Natural killer cell (primary cell): ENCODE results near the gene ALPL. TPM values are rescaled to one million over a fixed set of nuclear protein-coding genes. Genes with fewer than 3 reads are reported as not detected.
"Not testable (repeated sequence)": the region's sequence is repeated elsewhere in the genome, so short reads cannot be mapped to it uniquely, and the experiment has no call there.

ENCODE experiments used
- ATAC-seq, 3 donors: fragments of 150-1000 bp in 2 of 3; fragments of 200-7000 bp in 1 of 3; cut with Tn5 transposase; 1 replicate in 1 of 3; 2 replicates in 2 of 3; pipeline ENCODE4 v1.10.0; 2021; ENCODE audit warnings: mild to moderate bottlenecking in 2 of 3, moderate library complexity in 2 of 3
- DNase-seq, 2 donors: peaks; one replicate each; pipeline versions ENCODE4 v3.0.0 to v3.0.0-alpha.2; 2013 to 2021; ENCODE audit warnings: mixed read lengths in 1 of 2
- H3K27ac ChIP-seq: one replicate; pipeline ENCODE4 v1.5.1; 2013; ENCODE audit warnings: mild to moderate bottlenecking, low read length
- H3K27me3 ChIP-seq: one replicate; pipeline ENCODE4 v1.6.1; 2013; ENCODE audit warnings: low read length; ENCODE audit not compliant: control insufficient read depth, insufficient read depth
- H3K36me3 ChIP-seq: one replicate; pipeline ENCODE4 v1.6.1; 2013; ENCODE audit warnings: low read length; ENCODE audit not compliant: control insufficient read depth, insufficient read depth
- H3K4me1 ChIP-seq: one replicate; pipeline ENCODE4 v1.6.1; 2013; ENCODE audit warnings: low read length; ENCODE audit not compliant: control insufficient read depth, insufficient read depth
- H3K4me3 ChIP-seq: one replicate; pipeline ENCODE4 v1.5.1; 2013; ENCODE audit warnings: low read length
- H3K9me3 ChIP-seq: one replicate; pipeline ENCODE4 v1.6.1; 2013; ENCODE audit warnings: low read length; ENCODE audit not compliant: control insufficient read depth, insufficient read depth
- H3K27ac Mint-ChIP-seq, 2 donors: one replicate each; pipeline ENCODE4 v1.8.0; 2022; ENCODE audit warnings: mild to moderate bottlenecking in 2 of 2, mixed read lengths in 2 of 2, moderate library complexity in 1 of 2
- H3K27me3 Mint-ChIP-seq, 2 donors: one replicate each; pipeline ENCODE4 v1.8.0; 2022; ENCODE audit warnings: low read depth in 2 of 2, mixed read lengths in 2 of 2
- H3K36me3 Mint-ChIP-seq: one replicate; pipeline ENCODE4 v1.8.0; 2022; ENCODE audit warnings: mixed read lengths
- H3K4me1 Mint-ChIP-seq, 2 donors: one replicate each; pipeline ENCODE4 v1.8.0; 2022; ENCODE audit warnings: mixed read lengths in 2 of 2
- H3K4me3 Mint-ChIP-seq: one replicate; pipeline ENCODE4 v1.8.0; 2022; ENCODE audit warnings: mild to moderate bottlenecking, moderate library complexity, mixed read lengths
- H3K9me3 Mint-ChIP-seq, 2 donors: one replicate each; pipeline ENCODE4 v1.8.0; 2022; ENCODE audit warnings: mixed read lengths in 2 of 2
- WGBS: methylation state at CpG from one replicate; pipeline ENCODE4 v1.1.7; 2013; ENCODE audit warnings: missing lambda C conversion rate; ENCODE audit not compliant: insufficient coverage; 5-methylcytosine and 5-hydroxymethylcytosine counted together
- intact Hi-C: fragments of 100-400 bp; cut with micrococcal nuclease; formaldehyde crosslinking; loops from one replicate; pipeline ENCODE4 v1.14.2; 2022
- total RNA-seq, 4 donors: library from RNA; stranded (reverse); fragments of 120-200 nt in 1 of 4; gene quantifications; one replicate each; pipeline versions ENCODE4 v1.2.3 to v1.2.4, GENCODE V29; 2013 to 2022
- TF ChIP-seq, protein P1 (sequence below): fragments of 200-600 bp; IDR thresholded peaks from one replicate; pipeline ENCODE4 v1.8.0; 2022; ENCODE audit warnings: antibody characterized with exemption

The ALPL gene
- total RNA-seq, 3 donors from 2014 or later (not counting 1 experiment from before 2014, with no cell fraction given) = 2.4 TPM; not detected in 2

DNA sequence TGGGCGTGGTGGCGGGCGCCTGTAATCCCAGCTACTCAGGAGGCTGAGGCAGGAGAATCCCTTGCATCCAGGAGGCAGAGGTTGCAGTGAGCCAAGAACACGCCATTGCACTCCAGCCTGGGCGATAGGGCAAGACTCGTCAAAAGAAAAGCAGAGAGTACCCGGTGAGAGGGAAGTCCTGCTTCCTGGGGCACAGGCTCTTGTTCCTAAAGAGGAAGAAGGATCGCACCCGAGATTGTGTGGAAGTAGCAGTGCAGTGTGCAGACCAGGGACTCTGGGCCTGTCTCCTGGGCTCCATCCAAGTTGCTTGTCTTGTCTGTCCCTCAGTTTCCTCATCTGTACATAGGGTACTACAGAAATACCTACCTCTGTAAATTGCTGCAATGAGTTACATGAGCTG, 39.6 kb upstream of the ALPL start:
- Mint-ChIP-seq H3K27ac (no peak overlapping the region), H3K27me3 (no peaks in the 10 kb centered on the region), H3K4me3 (no peak overlapping the region), H3K9me3 (no peaks in the 10 kb centered on the region), H3K36me3 (no peaks in the 10 kb centered on the region), H3K4me1 (no peaks in the 10 kb centered on the region)
- TF ChIP-seq, protein P1, sequence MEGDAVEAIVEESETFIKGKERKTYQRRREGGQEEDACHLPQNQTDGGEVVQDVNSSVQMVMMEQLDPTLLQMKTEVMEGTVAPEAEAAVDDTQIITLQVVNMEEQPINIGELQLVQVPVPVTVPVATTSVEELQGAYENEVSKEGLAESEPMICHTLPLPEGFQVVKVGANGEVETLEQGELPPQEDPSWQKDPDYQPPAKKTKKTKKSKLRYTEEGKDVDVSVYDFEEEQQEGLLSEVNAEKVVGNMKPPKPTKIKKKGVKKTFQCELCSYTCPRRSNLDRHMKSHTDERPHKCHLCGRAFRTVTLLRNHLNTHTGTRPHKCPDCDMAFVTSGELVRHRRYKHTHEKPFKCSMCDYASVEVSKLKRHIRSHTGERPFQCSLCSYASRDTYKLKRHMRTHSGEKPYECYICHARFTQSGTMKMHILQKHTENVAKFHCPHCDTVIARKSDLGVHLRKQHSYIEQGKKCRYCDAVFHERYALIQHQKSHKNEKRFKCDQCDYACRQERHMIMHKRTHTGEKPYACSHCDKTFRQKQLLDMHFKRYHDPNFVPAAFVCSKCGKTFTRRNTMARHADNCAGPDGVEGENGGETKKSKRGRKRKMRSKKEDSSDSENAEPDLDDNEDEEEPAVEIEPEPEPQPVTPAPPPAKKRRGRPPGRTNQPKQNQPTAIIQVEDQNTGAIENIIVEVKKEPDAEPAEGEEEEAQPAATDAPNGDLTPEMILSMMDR = no peak
- Histone ChIP-seq H3K27ac (no peak overlapping the region), H3K27me3 (no peaks in the 10 kb centered on the region), H3K4me1 (no peaks in the 10 kb centered on the region), H3K9me3 (no peaks in the 10 kb centered on the region), H3K4me3 (no peak overlapping the region), H3K36me3 (no peaks in the 10 kb centered on the region)
- WGBS = 78% methylated on average over 9 of the region's 9 CpGs
- no peak for DNase-seq
- intact Hi-C loops = loop anchor here (5.0 kb wide), 1 partner anchor 237 kb away; no protein-coding TSS in a partner anchor
- no peak for ATAC-seq

DNA sequence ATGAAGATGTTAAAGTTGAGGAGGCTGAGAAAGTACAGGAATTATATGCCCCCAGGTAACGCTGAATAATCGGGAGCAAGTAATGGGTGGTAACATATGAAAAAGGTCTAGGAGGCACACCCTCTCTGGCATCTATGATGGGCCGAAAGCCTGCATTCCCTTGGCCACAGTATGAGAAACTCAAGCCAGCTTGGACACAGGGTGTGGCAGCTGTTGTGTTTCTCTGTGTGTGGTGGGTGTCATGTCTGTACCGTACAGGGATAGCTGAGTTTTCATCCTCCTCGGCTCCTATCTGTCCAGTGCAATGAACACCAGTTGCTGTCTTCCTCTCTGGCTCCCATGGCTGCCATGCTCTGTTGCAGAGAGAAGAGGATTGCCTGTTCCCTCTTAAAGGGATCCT, 36.4 kb upstream of the ALPL start:
- Histone ChIP-seq H3K4me3 (no peak overlapping the region), H3K9me3 (no peaks in the 10 kb centered on the region), H3K27me3 (no peaks in the 10 kb centered on the region), H3K27ac (no peak overlapping the region), H3K36me3 (no peaks in the 10 kb centered on the region), H3K4me1 (no peaks in the 10 kb centered on the region)
- no peaks in the 10 kb centered on the region for H3K27me3 Mint-ChIP-seq
- TF ChIP-seq, protein P1 = no peak
- no peak for DNase-seq
- 97% methylated on average over 5 of the region's 5 CpGs for WGBS
- H3K4me3 Mint-ChIP-seq = no peak overlapping the region
- no peaks in the 10 kb centered on the region for H3K36me3 Mint-ChIP-seq
- H3K9me3 Mint-ChIP-seq = no peaks in the 10 kb centered on the region
- intact Hi-C loops = no loop called here
- no peak for ATAC-seq
- no peaks in the 10 kb centered on the region for H3K4me1 Mint-ChIP-seq
- H3K27ac Mint-ChIP-seq = no peak overlapping the region

DNA sequence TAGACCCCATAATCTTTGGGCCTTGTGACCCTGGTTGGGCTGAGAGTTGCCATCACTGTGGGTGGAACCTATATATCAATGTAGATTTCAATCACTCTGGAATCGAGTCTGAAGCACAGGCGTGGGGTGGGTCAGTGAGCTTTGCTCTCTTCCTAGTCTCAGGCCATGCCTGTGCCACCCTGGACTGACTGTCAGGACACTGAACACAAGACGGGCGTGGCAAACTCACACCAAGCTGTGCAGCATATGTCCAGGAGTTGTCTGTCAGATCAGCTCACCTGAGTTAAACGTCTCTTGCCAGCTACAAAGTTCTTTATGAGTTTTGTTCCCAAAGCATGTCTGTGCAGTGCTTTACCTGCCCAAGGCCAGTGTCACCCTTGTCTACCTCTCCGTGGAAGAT, 30.9 kb upstream of the ALPL start:
- Histone ChIP-seq H3K27ac (no peak overlapping the region), H3K27me3 (no peaks in the 10 kb centered on the region), H3K36me3 (no peaks in the 10 kb centered on the region), H3K4me1 (no peaks in the 10 kb centered on the region), H3K9me3 (no peaks in the 10 kb centered on the region), H3K4me3 (no peak overlapping the region)
- WGBS = 89% methylated on average over 6 of the region's 6 CpGs
- ATAC-seq (no peak), DNase-seq (no peak)
- intact Hi-C loops = loop anchor here (2.0 kb wide), 1 partner anchor 52 kb away; no protein-coding TSS in a partner anchor
- Mint-ChIP-seq H3K9me3 (no peaks in the 10 kb centered on the region), H3K4me3 (no peak overlapping the region), H3K27ac (no peak overlapping the region), H3K36me3 (peaks cover 12% of the 10 kb centered on the region), H3K4me1 (no peaks in the 10 kb centered on the region), H3K27me3 (no peaks in the 10 kb centered on the region)
- TF ChIP-seq, protein P1 = no peak

DNA sequence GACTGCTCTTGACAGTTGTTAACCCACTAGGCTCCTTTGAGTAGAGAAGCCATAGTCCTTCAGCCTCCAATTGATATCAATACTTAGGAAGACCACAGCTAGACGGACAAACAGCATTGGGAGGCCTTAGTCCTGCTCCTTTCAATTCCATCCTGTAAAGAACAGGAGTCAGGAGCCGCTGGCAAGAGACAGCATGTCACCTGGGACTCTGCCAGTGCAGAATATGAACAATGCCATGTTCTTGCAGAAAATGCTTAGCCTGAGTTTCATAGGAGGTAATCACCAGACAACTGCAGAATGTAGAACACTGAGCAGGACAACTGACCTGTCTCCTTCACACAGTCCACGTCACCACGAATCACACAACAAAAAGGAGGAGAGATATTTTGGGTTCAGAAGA, 25.3 kb upstream of the ALPL start:
- H3K27ac Mint-ChIP-seq, H3K27me3 ChIP-seq, H3K27me3 Mint-ChIP-seq, H3K4me3 ChIP-seq, H3K4me3 Mint-ChIP-seq, intact Hi-C loops, H3K36me3 Mint-ChIP-seq, H3K36me3 ChIP-seq, H3K9me3 ChIP-seq, ATAC-seq, H3K9me3 Mint-ChIP-seq, H3K27ac ChIP-seq, DNase-seq, H3K4me1 ChIP-seq, H3K4me1 Mint-ChIP-seq: not testable (repeated sequence)
- no CpG with 5 or more reads among the region's 4 CpGs for WGBS
